B cell (primary cell): ENCODE data around the gene PDE6A. TPM values are rescaled to one million over a fixed set of nuclear protein-coding genes. Genes with fewer than 3 reads are reported as not detected.

ENCODE experiments used
- ATAC-seq: fragments of 200-7000 bp; cut with Tn5 transposase; one replicate; pipeline ENCODE4 v1.10.0; 2021; ENCODE audit warnings: low read depth, mild to moderate bottlenecking, moderate number of reproducible peaks, moderate library complexity
- CTCF ChIA-PET: fragments of 350-600 bp; sonication (Branson Sonifier 250); formaldehyde crosslinking; loops from one replicate; lab custom pipeline; 2021; ENCODE audit warnings: antibody characterized with exemption, inconsistent platforms; lab: Charles Lee
- POLR2A ChIA-PET: fragments of 350-600 bp; sonication (Branson Sonifier 250); formaldehyde crosslinking; loops from one replicate; lab custom pipeline; 2021; ENCODE audit warnings: antibody characterized with exemption; lab: Charles Lee
- DNase-seq: peaks from one replicate; pipeline ENCODE4 v3.0.0; 2013
- H2AFZ ChIP-seq: 2 replicates; pipeline ENCODE4 v1.6.1; 2012; ENCODE audit warnings: mild to moderate bottlenecking, low read depth, low read length; ENCODE audit not compliant: insufficient read depth, poor library complexity, severe bottlenecking
- H3K27ac ChIP-seq, 2 donors: 1 replicate in 1 of 2; 2 replicates in 1 of 2; pipeline ENCODE4 v1.5.1; 2012 to 2013; ENCODE audit warnings: low read length in 2 of 2, mild to moderate bottlenecking in 2 of 2, moderate library complexity in 1 of 2
- H3K27me3 ChIP-seq, 4 experiments: fragments of 200-600 bp in 1 of 4; sonication (generic) in 1 of 4; replicated peaks in 1 of 4; 1 replicate in 2 of 4; 2 replicates in 2 of 4; pipeline versions ENCODE4 v1.6.1 to v1.7.0; 2013 to 2016; ENCODE audit warnings: low read length in 3 of 4, mild to moderate bottlenecking in 2 of 4, mixed read lengths in 1 of 4, moderate library complexity in 1 of 4; ENCODE audit not compliant: insufficient read depth in 4 of 4, control insufficient read depth in 3 of 4; ENCODE audit errors: control extremely low read depth in 1 of 4
- H3K36me3 ChIP-seq, 2 experiments: replicated peaks in 1 of 2; 1 replicate in 1 of 2; 2 replicates in 1 of 2; pipeline versions ENCODE4 v1.6.1 to v1.7.1; 2013; ENCODE audit warnings: low read length in 1 of 2; ENCODE audit not compliant: insufficient read depth in 2 of 2, control insufficient read depth in 1 of 2; ENCODE audit errors: control extremely low read depth in 1 of 2, extremely low read depth in 1 of 2
- H3K4me1 ChIP-seq, 2 donors: fragments of 200-600 bp in 1 of 2; sonication (generic) in 1 of 2; 1 replicate in 1 of 2; 2 replicates in 1 of 2; pipeline versions ENCODE4 v1.5.1 to v1.6.1; 2013 to 2017; ENCODE audit warnings: low read length in 2 of 2; ENCODE audit not compliant: control insufficient read depth in 2 of 2, insufficient read depth in 2 of 2
- H3K4me2 ChIP-seq: replicated peaks from 2 replicates; pipeline ENCODE3; 2012; ENCODE audit warnings: mild to moderate bottlenecking, low read depth, low read length; ENCODE audit not compliant: poor library complexity, severe bottlenecking
- H3K4me3 ChIP-seq, 5 experiments: fragments of 200-600 bp in 1 of 5; sonication (generic) in 1 of 5; 1 replicate in 3 of 5; 2 replicates in 2 of 5; pipeline versions ENCODE4 v1.5.1 to v1.7.0; 2011 to 2016; ENCODE audit warnings: low read length in 4 of 5, mild to moderate bottlenecking in 4 of 5, low read depth in 2 of 5, control low read depth in 1 of 5, moderate library complexity in 1 of 5; ENCODE audit not compliant: insufficient read depth in 1 of 5; ENCODE audit errors: control extremely low read depth in 1 of 5, extremely low read depth in 1 of 5
- H3K79me2 ChIP-seq: fragments of 200-600 bp; sonication (generic); one replicate; pipeline ENCODE4 v1.6.0; 2016; ENCODE audit warnings: low read length; ENCODE audit not compliant: control insufficient read depth, insufficient read depth
- H3K9ac ChIP-seq: fragments of 200-600 bp; sonication (generic); 2 replicates; pipeline ENCODE4 v1.6.1; 2017; ENCODE audit warnings: mild to moderate bottlenecking, low read length, moderate library complexity
- H3K9me3 ChIP-seq, 3 donors: one replicate each; pipeline versions ENCODE4 v1.6.1 to v1.7.1; 2013; ENCODE audit warnings: low read length in 2 of 3; ENCODE audit not compliant: control insufficient read depth in 2 of 3, insufficient read depth in 1 of 3; ENCODE audit errors: control extremely low read depth in 1 of 3
- H4K20me1 ChIP-seq: 2 replicates; pipeline ENCODE4 v1.6.0; 2012; ENCODE audit warnings: mild to moderate bottlenecking, low read length; ENCODE audit not compliant: insufficient read depth, control insufficient read depth, poor library complexity, severe bottlenecking
- H3K27ac Mint-ChIP-seq: one replicate; pipeline ENCODE4 v1.8.0; 2021; ENCODE audit warnings: mixed read lengths
- H3K27me3 Mint-ChIP-seq: one replicate; pipeline ENCODE4 v1.8.0; 2021; ENCODE audit warnings: mixed read lengths
- H3K4me1 Mint-ChIP-seq: one replicate; pipeline ENCODE4 v1.8.0; 2021; ENCODE audit warnings: mixed read lengths
- H3K4me3 Mint-ChIP-seq: one replicate; pipeline ENCODE4 v1.8.0; 2021; ENCODE audit warnings: mixed read lengths
- H3K9me3 Mint-ChIP-seq: one replicate; pipeline ENCODE4 v1.8.0; 2022; ENCODE audit warnings: mixed read lengths; ENCODE audit not compliant: insufficient read depth
- CTCF ChIP-seq: fragments of 200-600 bp; IDR thresholded peaks from one replicate; pipeline ENCODE4 v1.8.0; 2022; ENCODE audit warnings: antibody characterized with exemption, mild to moderate bottlenecking
- EZH2 ChIP-seq: IDR thresholded peaks from 2 replicates; pipeline ENCODE4 v1.6.1; 2012; ENCODE audit warnings: borderline replicate concordance, low read depth, mild to moderate bottlenecking, moderate library complexity, low read length; ENCODE audit not compliant: insufficient read depth, poor library complexity, severe bottlenecking
- WGBS: methylation state at CpG from one replicate; pipeline ENCODE4 v1.1.5; 2013; ENCODE audit warnings: missing lambda C conversion rate; ENCODE audit not compliant: insufficient coverage; 5-methylcytosine and 5-hydroxymethylcytosine counted together
- intact Hi-C: fragments of 100-400 bp; cut with micrococcal nuclease; formaldehyde crosslinking; loops from one replicate; pipeline ENCODE4 v1.10.0; 2022
- polyA plus RNA-seq: library from polyadenylated mRNA; depleted of rRNA; stranded (reverse); fragments of >200 nt; gene quantifications from 2 replicates; pipeline ENCODE4 v1.2.3, GENCODE V29; 2012
- total RNA-seq, 2 donors: library from RNA; stranded (reverse); fragments of 120-200 nt in 1 of 2; gene quantifications; 1 replicate in 1 of 2; 2 replicates in 1 of 2; pipeline versions ENCODE4 v1.2.3 to v1.2.4, GENCODE V29; 2013 to 2022

The PDE6A gene
- total and polyA plus RNA-seq, 2 donors (not counting 1 experiment from before 2014, with no cell fraction given): not detected

- H2AFZ ChIP-seq: no peak overlapping the region
- Mint-ChIP-seq H3K27ac (no peak overlapping the region), H3K4me1 (no peaks in the 10 kb centered on the region), H3K27me3 (no peaks in the 10 kb centered on the region), H3K4me3 (no peak overlapping the region), H3K9me3 (no peaks in the 10 kb centered on the region)
- H3K4me3 ChIP-seq: no peak overlapping the region
- TF ChIP-seq EZH2: no peak
- peak; percentile 66 for TF ChIP-seq CTCF
- H3K9me3 ChIP-seq: no peaks in the 10 kb centered on the region
- H3K36me3 ChIP-seq: peaks cover 0 to 2% of the 10 kb centered on the region in 2 experiments
- 97% methylated on average over 3 of the region's 4 CpGs for WGBS
- no peaks in the 10 kb centered on the region for H4K20me1 ChIP-seq
- POLR2A ChIA-PET: no interaction called here
- DNase-seq (no peak), ATAC-seq (no peak)
- H3K9ac ChIP-seq: no peak overlapping the region
- H3K4me1 ChIP-seq: no peaks in the 10 kb centered on the region
- CTCF ChIA-PET: interaction anchor here (0.7 to 15.8 kb wide), 36 partner anchors 8 to 366 kb away, joined by 3 to 240 read pairs (median 5); partner anchors contain the start of gene SLC26A2
- intact Hi-C loops: loop anchor here (1.0 kb wide), 2 partner anchors 19 to 216 kb away; no protein-coding TSS in a partner anchor
- no peaks in the 10 kb centered on the region for H3K27me3 ChIP-seq
- H3K4me2 ChIP-seq: no peak overlapping the region
- H3K27ac ChIP-seq: no peak overlapping the region
- H3K79me2 ChIP-seq: no peaks in the 10 kb centered on the region
These were observed 91.3 kb downstream of the PDE6A start for GRCh38 chr5:149853331-149853648.

GRCh38 chr5:149852641-149853330 is 91.8 kb downstream of the PDE6A start:
- WGBS: 49% methylated on average over 10 of the region's 12 CpGs
- no peaks in the 10 kb centered on the region for H3K27me3 Mint-ChIP-seq
- no peaks in the 10 kb centered on the region for H3K9me3 ChIP-seq
- no peak overlapping the region for H2AFZ ChIP-seq
- H3K4me1 Mint-ChIP-seq: no peaks in the 10 kb centered on the region
- H3K36me3 ChIP-seq: peaks cover 0 to 2% of the 10 kb centered on the region in 2 experiments
- H3K27me3 ChIP-seq: no peaks in the 10 kb centered on the region
- ATAC-seq (peak; percentile 39), DNase-seq (peak; percentile 55)
- H3K4me2 ChIP-seq: no peak overlapping the region
- H3K9ac ChIP-seq: no peak overlapping the region
- no peaks in the 10 kb centered on the region for H4K20me1 ChIP-seq
- CTCF ChIA-PET: interaction anchor here (0.7 to 15.8 kb wide), 42 partner anchors 8 to 366 kb away, joined by 3 to 240 read pairs (median 5); partner anchors contain the start of gene SLC26A2
- intact Hi-C loops: loop anchor here (1.0 kb wide), 2 partner anchors 18 to 215 kb away; no protein-coding TSS in a partner anchor
- no peak overlapping the region for H3K27ac Mint-ChIP-seq
- no peak overlapping the region for H3K27ac ChIP-seq
- H3K4me3 ChIP-seq: no peak overlapping the region
- H3K9me3 Mint-ChIP-seq: no peaks in the 10 kb centered on the region
- H3K4me3 Mint-ChIP-seq: no peak overlapping the region
- H3K4me1 ChIP-seq: no peaks in the 10 kb centered on the region
- H3K79me2 ChIP-seq: no peaks in the 10 kb centered on the region
- POLR2A ChIA-PET: no interaction called here
- peak; percentile 89 for TF ChIP-seq CTCF
- TF ChIP-seq EZH2: no peak
